GM23338 (cell line): Measurements from ENCODE around the gene KCNMA1. TPM values are rescaled to one million over a fixed set of nuclear protein-coding genes. Genes with fewer than 3 reads are reported as not detected.

Source experiments
- ATAC-seq: fragments of 200-7000 bp; cut with Tn5 transposase; 3 replicates; pipeline ENCODE4 v1.9.1; 2020
- DNase-seq: peaks from one replicate; pipeline ENCODE4 v3.0.0-alpha.2; 2015; ENCODE audit warnings: low spot score
- H2AFZ ChIP-seq: fragments of 200-600 bp; sonication (generic); 2 replicates; pipeline ENCODE4 v1.8.0; 2016; ENCODE audit warnings: antibody characterized with exemption, mild to moderate bottlenecking, moderate library complexity
- H3F3A ChIP-seq: fragments of 200-600 bp; sonication (generic); replicated peaks from 2 replicates; pipeline ENCODE4 v1.8.0; 2017; ENCODE audit warnings: antibody characterized with exemption, mixed run types, low read depth
- H3K27ac ChIP-seq: fragments of 200-600 bp; sonication (generic); 2 replicates; pipeline ENCODE4 v1.6.1; 2016; ENCODE audit warnings: low read depth
- H3K27me3 ChIP-seq: fragments of 200-600 bp; sonication (generic); 2 replicates; pipeline ENCODE4 v1.8.0; 2016; ENCODE audit warnings: mild to moderate bottlenecking, mixed run types, moderate library complexity; ENCODE audit not compliant: insufficient read depth
- H3K36me3 ChIP-seq: fragments of 200-600 bp; sonication (generic); 2 replicates; pipeline ENCODE4 v1.8.0; 2016; ENCODE audit warnings: mild to moderate bottlenecking; ENCODE audit not compliant: insufficient read depth
- H3K4me1 ChIP-seq: fragments of 200-600 bp; sonication (generic); 2 replicates; pipeline ENCODE4 v1.8.0; 2016; ENCODE audit warnings: mild to moderate bottlenecking, moderate library complexity; ENCODE audit not compliant: insufficient read depth
- H3K4me2 ChIP-seq: fragments of 200-600 bp; sonication (generic); 2 replicates; pipeline ENCODE4 v1.7.1; 2017; ENCODE audit warnings: mixed run types
- H3K4me3 ChIP-seq: fragments of 200-600 bp; sonication (generic); 2 replicates; pipeline ENCODE4 v1.6.1; 2016; ENCODE audit warnings: mixed run types
- H3K79me2 ChIP-seq: fragments of 200-600 bp; sonication (generic); replicated peaks from 2 replicates; pipeline ENCODE4 v1.8.0; 2017; ENCODE audit warnings: mild to moderate bottlenecking; ENCODE audit not compliant: insufficient read depth
- H3K9me2 ChIP-seq: fragments of 200-600 bp; sonication (generic); 2 replicates; pipeline ENCODE4 v1.8.0; 2017; ENCODE audit not compliant: insufficient read depth
- H4K20me1 ChIP-seq: fragments of 200-600 bp; sonication (generic); replicated peaks from 2 replicates; pipeline ENCODE4 v1.8.0; 2017; ENCODE audit warnings: mild to moderate bottlenecking; ENCODE audit not compliant: insufficient read depth
- H3K27ac Mint-ChIP-seq: 2 replicates; pipeline ENCODE4 v1.8.0; 2020; ENCODE audit warnings: inconsistent platforms, mild to moderate bottlenecking, moderate library complexity, mixed read lengths
- H3K27me3 Mint-ChIP-seq: 3 replicates; pipeline ENCODE4 v1.8.0; 2022; ENCODE audit warnings: low read depth, mild to moderate bottlenecking, moderate library complexity, mixed read lengths, inconsistent platforms; ENCODE audit not compliant: insufficient read depth, poor library complexity
- H3K36me3 Mint-ChIP-seq: 3 replicates; pipeline ENCODE4 v1.8.0; 2021; ENCODE audit warnings: low read depth, mild to moderate bottlenecking, inconsistent platforms, moderate library complexity, mixed read lengths
- H3K4me1 Mint-ChIP-seq: 3 replicates; pipeline ENCODE4 v1.8.0; 2020; ENCODE audit warnings: mild to moderate bottlenecking, inconsistent platforms, mixed read lengths
- H3K4me3 Mint-ChIP-seq: 3 replicates; pipeline ENCODE4 v1.8.0; 2021; ENCODE audit warnings: moderate library complexity, mild to moderate bottlenecking, inconsistent platforms, mixed read lengths
- H3K9me3 Mint-ChIP-seq: 3 replicates; pipeline ENCODE4 v1.8.0; 2020; ENCODE audit warnings: moderate library complexity, mild to moderate bottlenecking, inconsistent platforms, mixed read lengths
- CREB1 ChIP-seq: fragments of 250-450 bp; sonication (Bioruptor Pico); IDR thresholded peaks from 2 replicates; pipeline ENCODE4 v1.5.0; 2020; ENCODE audit warnings: low read depth, mild to moderate bottlenecking, moderate library complexity
- CTCF ChIP-seq, 2 experiments: fragments of 200-600 bp in 1 of 2; sonication (generic) in 1 of 2; conservative IDR thresholded peaks; 2 replicates each; pipeline versions ENCODE4 v1.5.1 to v1.6.1; 2016 to 2017; ENCODE audit warnings: antibody characterized with exemption in 2 of 2, low read depth in 2 of 2, mild to moderate bottlenecking in 2 of 2, moderate library complexity in 1 of 2
- ETS1 ChIP-seq: IDR thresholded peaks from 2 replicates; pipeline ENCODE4 v1.6.1; 2016; ENCODE audit warnings: antibody characterized with exemption
- EZH2 ChIP-seq: fragments of 200-600 bp; sonication (generic); IDR thresholded peaks from one replicate; pipeline ENCODE4 v1.8.0; 2017; ENCODE audit warnings: antibody characterized with exemption, mild to moderate bottlenecking, low read depth; ENCODE audit not compliant: unreplicated experiment
- JUNB ChIP-seq: IDR thresholded peaks from one replicate; pipeline ENCODE4 v1.6.1; 2016; ENCODE audit warnings: antibody characterized with exemption; ENCODE audit not compliant: unreplicated experiment
- NANOG ChIP-seq: IDR thresholded peaks from 2 replicates; pipeline ENCODE4 v1.6.1; 2016; ENCODE audit warnings: antibody characterized with exemption, borderline replicate concordance
- POLR2AphosphoS5 ChIP-seq: IDR thresholded peaks from 2 replicates; pipeline ENCODE4 v1.6.1; 2016; ENCODE audit warnings: antibody characterized with exemption, low read depth
- REST ChIP-seq: IDR thresholded peaks from one replicate; pipeline ENCODE4 v1.6.1; 2018; ENCODE audit warnings: antibody characterized with exemption; ENCODE audit not compliant: unreplicated experiment
- STAT1 ChIP-seq: IDR thresholded peaks from one replicate; pipeline ENCODE4 v1.6.1; 2016; ENCODE audit warnings: antibody characterized with exemption; ENCODE audit not compliant: unreplicated experiment
- ZNF114 ChIP-seq: fragments of 250-450 bp; sonication (Bioruptor Pico); IDR thresholded peaks from 2 replicates; pipeline ENCODE4 v1.5.0; 2020; ENCODE audit warnings: mild to moderate bottlenecking, moderate library complexity
- ZNF331 ChIP-seq: fragments of 250-450 bp; sonication (Bioruptor Pico); IDR thresholded peaks from 2 replicates; pipeline ENCODE4 v1.5.0; 2020; ENCODE audit warnings: low read depth, mild to moderate bottlenecking, moderate library complexity
- ZNF462 ChIP-seq: fragments of 250-450 bp; sonication (Bioruptor Pico); IDR thresholded peaks from 2 replicates; pipeline ENCODE4 v1.5.0; 2020; ENCODE audit warnings: mild to moderate bottlenecking, moderate library complexity
- polyA plus RNA-seq: library from polyadenylated mRNA; unstranded; fragments of >200 nt; fragmentation: Nextera tagmentation; extraction: Ambion mirVana; gene quantifications from 2 replicates; pipeline ENCODE4 v1.2.1, GENCODE V29; 2016
- total RNA-seq: library from RNA; depleted of rRNA; stranded (reverse); fragments of >200 nt; shearing (Covaris generic); gene quantifications from 2 replicates; pipeline ENCODE4 v1.2.3, GENCODE V29; 2014

KCNMA1 gene
- total and polyA plus RNA-seq, 2 experiments from 2014 or later = 8.2 to 9.0 TPM

GRCh38 chr10:76968483-76968882 is 669.1 kb downstream of the KCNMA1 start (continued):
- no peak for TF ChIP-seq ZNF462 (CRISPR knock-in tag)

GRCh38 chr10:76962851-76963250 is 674.8 kb downstream of the KCNMA1 start:
- H3K4me2 ChIP-seq = no peak overlapping the region
- H3K4me3 Mint-ChIP-seq = no peak overlapping the region
- peaks cover 12% of the 10 kb centered on the region for H3K9me3 Mint-ChIP-seq
- H3K27me3 ChIP-seq = no peaks in the 10 kb centered on the region
- H3K9me2 ChIP-seq = 0 out of 2 replicates have a peak, but pooled peaks cover 4% of the 10 kb centered on the region
- peaks cover 9% of the 10 kb centered on the region for H3K36me3 Mint-ChIP-seq
- H3K4me1 Mint-ChIP-seq = no peaks in the 10 kb centered on the region
- no peaks in the 10 kb centered on the region for H4K20me1 ChIP-seq
- H3K27ac Mint-ChIP-seq = no peak overlapping the region
- no peaks in the 10 kb centered on the region for H3K79me2 ChIP-seq
- no peaks in the 10 kb centered on the region for H3F3A ChIP-seq
- H3K27ac ChIP-seq = no peak overlapping the region
- H3K4me3 ChIP-seq = no peak overlapping the region
- H3K4me1 ChIP-seq = no peaks in the 10 kb centered on the region
- no peaks in the 10 kb centered on the region for H3K36me3 ChIP-seq
- no peak overlapping the region for H2AFZ ChIP-seq
- H3K27me3 Mint-ChIP-seq = peaks cover 5% of the 10 kb centered on the region
- no peak for ATAC-seq
- no peak for DNase-seq
- no peak for TF ChIP-seq NANOG
- TF ChIP-seq CREB1 (CRISPR knock-in tag) = no peak
- TF ChIP-seq POLR2AphosphoS5 = no peak
- no peak for TF ChIP-seq ZNF331 (CRISPR knock-in tag)
- TF ChIP-seq ETS1 = no peak
- no peak for TF ChIP-seq ZNF114 (CRISPR knock-in tag)
- no peak for TF ChIP-seq CTCF (conservative IDR thresholded peaks at IDR 0.05; ENCODE audit: low read depth in 2 of 2)
- no peak for TF ChIP-seq STAT1
- TF ChIP-seq JUNB = no peak
- no peak for TF ChIP-seq REST
- no peak for TF ChIP-seq EZH2
